Gastroesophageal sphincter (tissue), 4 donors: ENCODE measurements around the gene DAAM1. TPM values are rescaled to one million over a fixed set of nuclear protein-coding genes. Genes with fewer than 3 reads are reported as not detected.

Experiments
- ATAC-seq: fragments of 150-250 bp; one replicate; pipeline ENCODE4 v1.9.1; 2016; ENCODE audit warnings: mild to moderate bottlenecking, moderate library complexity
- H3K27ac ChIP-seq, 4 donors: fragments of 200-600 bp; sonication (generic) in 3 of 4; 1 replicate in 3 of 4; 2 replicates in 1 of 4; pipeline ENCODE4 v1.5.1; 2016 to 2019
- H3K27me3 ChIP-seq: fragments of 200-600 bp; sonication (generic); one replicate; pipeline ENCODE4 v1.5.1; 2019
- H3K36me3 ChIP-seq, 2 donors: fragments of 200-600 bp; sonication (generic); one replicate each; pipeline ENCODE4 v1.5.1; 2019; ENCODE audit warnings: control low read depth in 1 of 2
- H3K4me1 ChIP-seq, 3 donors: fragments of 200-600 bp; sonication (generic); 1 replicate in 2 of 3; 2 replicates in 1 of 3; pipeline ENCODE4 v1.5.1; 2016 to 2019; ENCODE audit warnings: control low read depth in 2 of 3
- H3K4me3 ChIP-seq, 2 donors: fragments of 200-600 bp; sonication (generic); one replicate each; pipeline ENCODE4 v1.5.1; 2019; ENCODE audit warnings: mild to moderate bottlenecking in 1 of 2, moderate library complexity in 1 of 2
- H3K9me3 ChIP-seq, 3 donors: fragments of 200-600 bp; sonication (generic); one replicate each; pipeline ENCODE4 v1.5.1; 2017 to 2019; ENCODE audit warnings: control low read depth in 2 of 3
- EP300 ChIP-seq: sonication (generic); formaldehyde crosslinking; IDR thresholded peaks from one replicate; pipeline ENCODE4 v1.6.1; 2017; ENCODE audit warnings: antibody characterized with exemption, mild to moderate bottlenecking
- POLR2A ChIP-seq, 2 donors: fragments of 450-650 bp; IDR thresholded peaks; one replicate each; pipeline ENCODE4 v1.6.1; 2017; ENCODE audit warnings: antibody characterized with exemption in 2 of 2, mild to moderate bottlenecking in 2 of 2, moderate library complexity in 1 of 2
- POLR2AphosphoS5 ChIP-seq: sonication (generic); formaldehyde crosslinking; IDR thresholded peaks from one replicate; pipeline ENCODE4 v1.6.1; 2017; ENCODE audit warnings: antibody characterized with exemption
- WGBS, 2 donors: methylation state at CpG; one replicate each; pipeline ENCODE4 v1.1.5; 2018; ENCODE audit warnings: low coverage in 1 of 2; 5-methylcytosine and 5-hydroxymethylcytosine counted together
- total RNA-seq, 4 donors: library from RNA; depleted of rRNA; stranded (reverse); fragments of >200 nt; gene quantifications; one replicate each; pipeline ENCODE4 v1.1.0, GENCODE V29; 2016
- TF ChIP-seq, protein P1 (sequence below), 4 experiments: fragments of 200-600 bp in 2 of 4; fragments of 450-650 bp in 2 of 4; sonication (generic) in 1 of 4; IDR thresholded peaks; one replicate each; pipeline ENCODE4 v1.5.1; 2017 to 2019; ENCODE audit warnings: antibody characterized with exemption in 4 of 4, mild to moderate bottlenecking in 2 of 4, moderate library complexity in 2 of 4

Gene DAAM1
- total RNA-seq, 4 donors from 2014 or later = 64.0 to 124 (median 87.3) TPM

GRCh38 chr14:59325906-59326305 lies 137.4 kb downstream of the DAAM1 start:
- ATAC-seq = peak; percentile 35
- Histone ChIP-seq H3K36me3 (peaks cover 0 to 54% of the 10 kb centered on the region in 2 donors), H3K27me3 (no peaks in the 10 kb centered on the region), H3K4me1 (peaks cover 7 to 54% (median 13%) of the 10 kb centered on the region in 3 donors), H3K9me3 (no peaks in the 10 kb centered on the region), H3K4me3 (no peak overlapping the region), H3K27ac (peak overlapping the region in 3 of 4 donors; percentile 6 to 37 (median 34))
- TF ChIP-seq POLR2A (IDR thresholded peaks at IDR 0.05) = no peak
- TF ChIP-seq POLR2AphosphoS5 = peak; percentile 60
- 40 to 53% methylated on average over 2 of the region's 2 CpGs for WGBS, 2 donors

- TF ChIP-seq POLR2AphosphoS5 = no peak
- TF ChIP-seq EP300 = no peak
- TF ChIP-seq POLR2A (IDR thresholded peaks at IDR 0.05) = no peak
- TF ChIP-seq, protein P1, sequence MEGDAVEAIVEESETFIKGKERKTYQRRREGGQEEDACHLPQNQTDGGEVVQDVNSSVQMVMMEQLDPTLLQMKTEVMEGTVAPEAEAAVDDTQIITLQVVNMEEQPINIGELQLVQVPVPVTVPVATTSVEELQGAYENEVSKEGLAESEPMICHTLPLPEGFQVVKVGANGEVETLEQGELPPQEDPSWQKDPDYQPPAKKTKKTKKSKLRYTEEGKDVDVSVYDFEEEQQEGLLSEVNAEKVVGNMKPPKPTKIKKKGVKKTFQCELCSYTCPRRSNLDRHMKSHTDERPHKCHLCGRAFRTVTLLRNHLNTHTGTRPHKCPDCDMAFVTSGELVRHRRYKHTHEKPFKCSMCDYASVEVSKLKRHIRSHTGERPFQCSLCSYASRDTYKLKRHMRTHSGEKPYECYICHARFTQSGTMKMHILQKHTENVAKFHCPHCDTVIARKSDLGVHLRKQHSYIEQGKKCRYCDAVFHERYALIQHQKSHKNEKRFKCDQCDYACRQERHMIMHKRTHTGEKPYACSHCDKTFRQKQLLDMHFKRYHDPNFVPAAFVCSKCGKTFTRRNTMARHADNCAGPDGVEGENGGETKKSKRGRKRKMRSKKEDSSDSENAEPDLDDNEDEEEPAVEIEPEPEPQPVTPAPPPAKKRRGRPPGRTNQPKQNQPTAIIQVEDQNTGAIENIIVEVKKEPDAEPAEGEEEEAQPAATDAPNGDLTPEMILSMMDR (IDR thresholded peaks at IDR 0.05) = no peak
- Histone ChIP-seq H3K36me3 (peaks cover 0 to 57% of the 10 kb centered on the region in 2 donors), H3K9me3 (no peaks in the 10 kb centered on the region), H3K27me3 (no peaks in the 10 kb centered on the region), H3K4me3 (no peak overlapping the region), H3K27ac (peak overlapping the region in 3 of 4 donors; percentile 25 to 88 (median 85)), H3K4me1 (peaks cover 13 to 58% (median 15%) of the 10 kb centered on the region in 3 donors)
- ATAC-seq = no peak
- 69 to 87% methylated on average over 4 of the region's 4 CpGs for WGBS, 2 donors
These were observed 140.0 kb downstream of the DAAM1 start for GRCh38 chr14:59328454-59328853.

DNA sequence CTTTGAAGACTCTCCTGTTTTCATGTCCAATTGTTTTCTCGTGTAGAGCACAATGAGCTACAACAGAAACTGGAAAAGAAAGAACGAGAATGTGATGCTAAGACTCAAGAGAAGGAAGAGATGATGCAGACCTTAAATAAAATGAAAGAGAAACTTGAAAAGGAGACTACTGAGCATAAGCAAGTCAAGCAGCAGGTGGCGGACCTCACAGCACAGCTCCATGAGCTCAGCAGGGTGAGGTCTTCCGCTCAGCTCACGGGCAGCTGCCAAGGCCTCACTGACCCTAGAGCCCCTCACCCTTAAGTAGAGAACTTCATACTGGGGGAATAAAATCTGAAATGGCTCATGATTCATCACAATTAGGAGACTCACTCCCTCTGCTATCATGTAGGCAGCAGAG lies 142.0 kb downstream of the DAAM1 start:
- H3K27me3 ChIP-seq = no peaks in the 10 kb centered on the region
- no peak for ATAC-seq
- no peaks in the 10 kb centered on the region for H3K9me3 ChIP-seq
- H3K36me3 ChIP-seq = peaks cover 0 to 45% of the 10 kb centered on the region in 2 donors
- TF ChIP-seq, protein P1 (IDR thresholded peaks at IDR 0.05) = no peak
- no peak for TF ChIP-seq POLR2A (IDR thresholded peaks at IDR 0.05)
- TF ChIP-seq EP300 = no peak
- TF ChIP-seq POLR2AphosphoS5 = no peak
- WGBS, 2 donors = 49 to 58% methylated on average over 4 to 5 of the region's 5 CpGs
- H3K4me1 ChIP-seq = peaks cover 17 to 78% (median 24%) of the 10 kb centered on the region in 3 donors
- H3K4me3 ChIP-seq = no peak overlapping the region
- peak overlapping the region; percentile 85 to 97 (median 88) for H3K27ac ChIP-seq

DNA sequence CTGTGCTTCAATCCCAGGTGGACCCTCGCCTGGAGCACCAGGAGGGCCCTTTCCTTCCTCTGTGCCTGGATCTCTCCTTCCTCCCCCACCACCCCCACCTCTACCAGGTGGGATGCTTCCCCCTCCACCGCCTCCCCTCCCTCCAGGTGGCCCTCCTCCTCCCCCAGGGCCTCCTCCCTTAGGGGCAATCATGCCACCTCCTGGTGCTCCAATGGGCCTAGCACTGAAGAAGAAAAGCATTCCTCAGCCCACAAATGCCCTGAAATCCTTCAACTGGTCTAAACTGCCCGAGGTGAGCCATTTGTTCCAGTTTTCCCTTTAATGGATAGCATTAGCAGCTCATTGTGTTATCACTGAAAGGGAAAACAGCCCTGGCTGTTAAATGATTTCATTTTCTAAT lies 142.8 kb downstream of the DAAM1 start:
- 70% methylated on average over 2 of the region's 3 CpGs; no CpG with 5 or more reads in 1 of the 2 donors for WGBS, 2 donors

DNA sequence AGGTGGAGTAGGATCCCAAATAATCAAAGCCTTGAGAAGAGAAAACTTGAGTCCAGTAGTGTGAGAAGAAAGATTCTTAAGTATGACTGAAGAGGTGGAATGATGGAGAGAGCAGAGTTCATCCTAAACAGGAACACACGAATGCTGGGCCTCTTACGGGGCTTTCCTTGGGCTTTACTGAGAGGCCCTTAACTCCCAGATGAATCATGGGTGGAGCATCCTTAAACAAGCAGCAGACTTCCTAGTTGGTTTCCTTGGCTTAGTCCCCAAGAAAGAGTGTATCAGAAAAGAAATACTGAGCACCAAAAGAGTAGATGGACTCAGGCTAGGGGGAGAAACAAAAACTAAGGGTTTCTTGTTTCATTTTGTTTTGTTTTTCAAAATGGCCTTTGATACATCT lies 144.3 kb downstream of the DAAM1 start:
- Histone ChIP-seq H3K36me3 (peaks cover 0 to 25% of the 10 kb centered on the region in 2 donors), H3K27ac (peak overlapping the region; percentile 85 to 97 (median 88)), H3K4me1 (peaks cover 22 to 89% (median 38%) of the 10 kb centered on the region in 3 donors), H3K27me3 (no peaks in the 10 kb centered on the region), H3K4me3 (no peak overlapping the region), H3K9me3 (no peaks in the 10 kb centered on the region)
- 0 to 10% methylated on average over 2 of the region's 2 CpGs for WGBS, 2 donors
- TF ChIP-seq, protein P1 (IDR thresholded peaks at IDR 0.05) = no peak
- TF ChIP-seq EP300 (no peak), POLR2A (IDR thresholded peaks at IDR 0.05) (no peak), POLR2AphosphoS5 (no peak)
- no peak for ATAC-seq

More for the DNA sequence above, 142.8 kb downstream of the DAAM1 start:
- TF ChIP-seq POLR2AphosphoS5 = no peak
- TF ChIP-seq, protein P1 (IDR thresholded peaks at IDR 0.05) = no peak
- no peak for TF ChIP-seq EP300
- TF ChIP-seq POLR2A (IDR thresholded peaks at IDR 0.05) = no peak
- H3K36me3 ChIP-seq = peaks cover 0 to 38% of the 10 kb centered on the region in 2 donors
- H3K4me1 ChIP-seq = peaks cover 17 to 81% (median 23%) of the 10 kb centered on the region in 3 donors
- H3K27me3 ChIP-seq = no peaks in the 10 kb centered on the region
- ATAC-seq = no peak
- H3K9me3 ChIP-seq = no peaks in the 10 kb centered on the region
- H3K27ac ChIP-seq = peak overlapping the region; percentile 85 to 97 (median 88)
- no peak overlapping the region for H3K4me3 ChIP-seq
